Colonic mucosa (tissue), 4 donors: ENCODE measurements around the gene RALGAPA2. TPM values are rescaled to one million over a fixed set of nuclear protein-coding genes. Genes with fewer than 3 reads are reported as not detected.

Experiments used
- DNase-seq: peaks from one replicate; pipeline ENCODE4 v3.0.0-alpha.2; 2020
- H3K27ac ChIP-seq: fragments of 200-600 bp; one replicate; pipeline ENCODE4 v1.8.0; 2021
- H3K27me3 ChIP-seq: fragments of 200-600 bp; one replicate; pipeline ENCODE4 v1.8.0; 2021
- H3K36me3 ChIP-seq: fragments of 200-600 bp; one replicate; pipeline ENCODE4 v1.8.0; 2021
- H3K4me1 ChIP-seq: fragments of 200-600 bp; one replicate; pipeline ENCODE4 v1.8.0; 2021; ENCODE audit warnings: mild to moderate bottlenecking
- H3K4me3 ChIP-seq: fragments of 200-600 bp; one replicate; pipeline ENCODE4 v1.8.0; 2021
- H3K9ac ChIP-seq, 2 donors: one replicate each; pipeline ENCODE4 v1.7.0; 2013; ENCODE audit warnings: control low read depth in 2 of 2, low read depth in 2 of 2, low read length in 2 of 2
- H3K9me3 ChIP-seq: fragments of 200-600 bp; one replicate; pipeline ENCODE4 v1.8.0; 2021
- CTCF ChIP-seq: fragments of 200-600 bp; IDR thresholded peaks from one replicate; pipeline ENCODE4 v1.8.0; 2022; ENCODE audit warnings: antibody characterized with exemption, mild to moderate bottlenecking
- intact Hi-C: fragments of 100-400 bp; cut with DNase I; formaldehyde crosslinking; loops from one replicate; pipeline ENCODE4 v1.14.1; 2022
- total RNA-seq, 2 donors: library from RNA; stranded (reverse); fragmentation: NEBNext Ultra II Directional in 1 of 2; extraction: Animal tissue kit (Norgen Biotek cat#: 25700) in 1 of 2; gene quantifications; one replicate each; pipeline ENCODE4 v1.2.1, GENCODE V29; 2021
- donor health status: healthy.
- donor health status: DM: no; HTN: no; CAD: no.
- donor health status: DM: no; HTN: no; CAD: no.

The RALGAPA2 gene
- total RNA-seq, 2 donors from 2014 or later = 64.5 to 66.1 TPM

GRCh38 chr20:20643927-20644326 is 68.5 kb downstream of the RALGAPA2 start:
- Histone ChIP-seq H3K9ac (no peak overlapping the region), H3K9me3 (no peaks in the 10 kb centered on the region), H3K27me3 (no peaks in the 10 kb centered on the region), H3K36me3 (no peaks in the 10 kb centered on the region), H3K27ac (no peak overlapping the region), H3K4me3 (no peak overlapping the region), H3K4me1 (no peaks in the 10 kb centered on the region)
- DNase-seq = no peak
- TF ChIP-seq CTCF = no peak
- intact Hi-C loops = no loop called here

- DNase-seq = no peak
- TF ChIP-seq CTCF = no peak
- Histone ChIP-seq H3K36me3 (no peaks in the 10 kb centered on the region), H3K4me1 (no peaks in the 10 kb centered on the region), H3K9ac (no peak overlapping the region), H3K27me3 (no peaks in the 10 kb centered on the region), H3K27ac (no peak overlapping the region), H3K4me3 (no peak overlapping the region), H3K9me3 (no peaks in the 10 kb centered on the region)
- intact Hi-C loops = no loop called here
Measured at GRCh38 chr20:20641783-20642182, 70.7 kb downstream of the RALGAPA2 start.

GRCh38 chr20:20638878-20639277 is 73.6 kb downstream of the RALGAPA2 start:
- Histone ChIP-seq H3K27ac (no peak overlapping the region), H3K36me3 (peaks cover 10% of the 10 kb centered on the region), H3K4me3 (no peak overlapping the region), H3K9me3 (no peaks in the 10 kb centered on the region), H3K4me1 (no peaks in the 10 kb centered on the region), H3K27me3 (no peaks in the 10 kb centered on the region), H3K9ac (no peak overlapping the region)
- intact Hi-C loops = no loop called here
- TF ChIP-seq CTCF = no peak
- no peak for DNase-seq

GRCh38 chr20:20637998-20638725 is 74.3 kb downstream of the RALGAPA2 start:
- Histone ChIP-seq H3K36me3 (peaks cover 10% of the 10 kb centered on the region), H3K4me3 (no peak overlapping the region), H3K9ac (no peak overlapping the region), H3K27ac (no peak overlapping the region), H3K4me1 (no peaks in the 10 kb centered on the region), H3K9me3 (no peaks in the 10 kb centered on the region), H3K27me3 (no peaks in the 10 kb centered on the region)
- DNase-seq = no peak
- intact Hi-C loops = no loop called here
- TF ChIP-seq CTCF = no peak

GRCh38 chr20:20635006-20635405 is 77.4 kb downstream of the RALGAPA2 start:
- intact Hi-C loops = no loop called here
- peaks cover 10% of the 10 kb centered on the region for H3K36me3 ChIP-seq

More at GRCh38 chr20:20635006-20635405, 77.4 kb downstream of the RALGAPA2 start:
- Histone ChIP-seq H3K27me3 (no peaks in the 10 kb centered on the region), H3K4me1 (no peaks in the 10 kb centered on the region), H3K9me3 (no peaks in the 10 kb centered on the region), H3K4me3 (no peak overlapping the region), H3K27ac (no peak overlapping the region), H3K9ac (no peak overlapping the region)
- TF ChIP-seq CTCF = no peak
- no peak for DNase-seq
